Nephron (organoid): ENCODE data around the gene HOOK2.

Experiments
- H3K27ac Mint-ChIP-seq, 3 experiments: 2 replicates each; pipeline ENCODE4 v1.8.0; 2020; ENCODE audit warnings: mixed read lengths in 3 of 3, mild to moderate bottlenecking in 2 of 3, moderate library complexity in 1 of 3
- H3K27me3 Mint-ChIP-seq: 2 replicates; pipeline ENCODE4 v1.8.0; 2021; ENCODE audit warnings: low read depth, mild to moderate bottlenecking, moderate library complexity, mixed read lengths
- H3K36me3 Mint-ChIP-seq: 2 replicates; pipeline ENCODE4 v1.8.0; 2020; ENCODE audit warnings: low read depth, mixed read lengths
- H3K4me1 Mint-ChIP-seq: 2 replicates; pipeline ENCODE4 v1.8.0; 2020; ENCODE audit warnings: mixed read lengths
- H3K4me3 Mint-ChIP-seq, 3 experiments: 2 replicates each; pipeline ENCODE4 v1.8.0; 2020; ENCODE audit warnings: mild to moderate bottlenecking in 3 of 3, mixed read lengths in 3 of 3, moderate library complexity in 2 of 3
- H3K9me3 Mint-ChIP-seq: 2 replicates; pipeline ENCODE4 v1.8.0; 2020; ENCODE audit warnings: mixed read lengths
- TF ChIP-seq, protein P1 (sequence below), 3 experiments: fragments of 200-600 bp; sonication (generic); IDR thresholded peaks; one replicate each; pipeline ENCODE4 v1.5.0; 2021; ENCODE audit warnings: antibody characterized with exemption in 3 of 3; ENCODE audit not compliant: unreplicated experiment in 3 of 3

The HOOK2 gene

GRCh38 chr19:12772323-12772722, 3.0 kb downstream of the HOOK2 start:
- TF ChIP-seq, protein P1, sequence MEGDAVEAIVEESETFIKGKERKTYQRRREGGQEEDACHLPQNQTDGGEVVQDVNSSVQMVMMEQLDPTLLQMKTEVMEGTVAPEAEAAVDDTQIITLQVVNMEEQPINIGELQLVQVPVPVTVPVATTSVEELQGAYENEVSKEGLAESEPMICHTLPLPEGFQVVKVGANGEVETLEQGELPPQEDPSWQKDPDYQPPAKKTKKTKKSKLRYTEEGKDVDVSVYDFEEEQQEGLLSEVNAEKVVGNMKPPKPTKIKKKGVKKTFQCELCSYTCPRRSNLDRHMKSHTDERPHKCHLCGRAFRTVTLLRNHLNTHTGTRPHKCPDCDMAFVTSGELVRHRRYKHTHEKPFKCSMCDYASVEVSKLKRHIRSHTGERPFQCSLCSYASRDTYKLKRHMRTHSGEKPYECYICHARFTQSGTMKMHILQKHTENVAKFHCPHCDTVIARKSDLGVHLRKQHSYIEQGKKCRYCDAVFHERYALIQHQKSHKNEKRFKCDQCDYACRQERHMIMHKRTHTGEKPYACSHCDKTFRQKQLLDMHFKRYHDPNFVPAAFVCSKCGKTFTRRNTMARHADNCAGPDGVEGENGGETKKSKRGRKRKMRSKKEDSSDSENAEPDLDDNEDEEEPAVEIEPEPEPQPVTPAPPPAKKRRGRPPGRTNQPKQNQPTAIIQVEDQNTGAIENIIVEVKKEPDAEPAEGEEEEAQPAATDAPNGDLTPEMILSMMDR (IDR thresholded peaks at IDR 0.05; ENCODE audit: unreplicated experiment in 3 of 3) = no peak

DNA sequence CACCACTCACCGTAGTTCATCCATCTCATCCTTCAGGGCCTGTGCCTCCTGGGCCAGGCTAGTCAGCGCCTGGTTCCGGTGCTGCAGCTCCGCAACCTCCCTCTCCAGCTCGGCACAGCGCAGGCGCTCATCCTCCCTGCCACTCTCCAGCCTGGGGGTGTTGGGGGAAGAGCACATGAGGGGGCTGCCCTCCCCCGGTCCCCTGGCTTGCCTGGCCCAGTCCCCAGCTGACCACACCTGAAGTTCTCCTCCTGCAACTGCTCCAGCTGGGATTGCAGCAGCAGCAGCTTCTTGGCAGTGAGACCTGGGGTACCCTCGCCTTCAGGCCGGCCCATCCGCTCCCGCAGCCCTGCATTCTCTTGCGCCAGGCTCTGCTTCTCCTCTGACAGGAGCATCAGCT, 4.4 kb downstream of the HOOK2 start:
- Mint-ChIP-seq H3K36me3 (peaks cover 4% of the 10 kb centered on the region), H3K27ac (no peak overlapping the region), H3K4me1 (peaks cover 17% of the 10 kb centered on the region), H3K27me3 (peaks cover 4% of the 10 kb centered on the region), H3K9me3 (no peaks in the 10 kb centered on the region), H3K4me3 (no peak overlapping the region)
- TF ChIP-seq, protein P1 (IDR thresholded peaks at IDR 0.05; ENCODE audit: unreplicated experiment in 3 of 3) = no peak

More at GRCh38 chr19:12772323-12772722, 3.0 kb downstream of the HOOK2 start:
- H3K36me3 Mint-ChIP-seq = no peaks in the 10 kb centered on the region
- no peaks in the 10 kb centered on the region for H3K9me3 Mint-ChIP-seq
- no peak overlapping the region for H3K27ac Mint-ChIP-seq
- H3K27me3 Mint-ChIP-seq = peaks cover 4% of the 10 kb centered on the region
- H3K4me1 Mint-ChIP-seq = peaks cover 19% of the 10 kb centered on the region
- no peak overlapping the region for H3K4me3 Mint-ChIP-seq

DNA sequence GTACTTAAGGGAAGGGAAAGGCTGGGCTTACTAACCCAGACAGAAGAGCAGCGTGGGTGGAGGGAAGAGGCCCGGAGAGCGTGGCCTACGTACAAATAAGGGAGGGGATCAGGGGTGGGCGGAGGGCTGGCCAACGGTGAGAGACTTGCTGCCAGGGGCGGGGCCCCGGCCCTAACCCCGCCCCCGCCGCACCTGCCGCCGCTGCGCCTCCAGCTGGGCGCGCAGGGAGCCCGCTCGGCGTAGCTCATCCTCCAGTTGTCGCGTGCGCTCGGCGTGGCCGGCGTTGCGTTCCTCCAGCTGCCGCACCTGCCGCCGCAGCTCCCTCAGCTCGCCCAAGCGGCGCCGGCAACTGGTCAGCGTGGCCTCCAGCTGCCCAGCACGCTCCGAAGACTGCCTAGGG, 5.7 kb downstream of the HOOK2 start:
- peaks cover 4% of the 10 kb centered on the region for H3K27me3 Mint-ChIP-seq
- H3K4me3 Mint-ChIP-seq = peak overlapping the region; percentile 1 to 23 (median 17)

DNA sequence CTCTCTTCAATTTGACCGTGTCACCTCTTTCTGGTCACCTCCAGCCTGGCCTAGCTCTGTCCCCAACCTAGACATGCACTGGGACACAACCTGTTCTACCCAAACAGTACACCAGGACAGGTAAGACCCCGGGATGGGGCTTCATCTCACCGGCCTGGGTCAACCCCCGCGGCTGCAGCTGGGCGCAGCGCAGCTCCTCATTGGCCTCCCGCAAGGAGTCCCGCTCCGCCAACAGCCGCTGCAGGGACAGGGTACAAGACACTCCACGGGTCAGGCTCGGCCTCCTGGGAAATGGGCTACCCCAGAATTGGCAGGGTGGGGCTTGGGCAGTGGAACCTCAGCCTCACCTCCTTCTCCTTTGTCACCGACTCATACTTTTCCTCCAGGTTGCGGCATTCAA, 7.7 kb downstream of the HOOK2 start:
- Mint-ChIP-seq H3K27me3 (peaks cover 4% of the 10 kb centered on the region), H3K36me3 (peaks cover 20% of the 10 kb centered on the region), H3K4me1 (peaks cover 9% of the 10 kb centered on the region), H3K27ac (no peak overlapping the region), H3K9me3 (no peaks in the 10 kb centered on the region), H3K4me3 (no peak overlapping the region)
- TF ChIP-seq, protein P1 (IDR thresholded peaks at IDR 0.05; ENCODE audit: unreplicated experiment in 3 of 3) = no peak

More for the DNA sequence above, 5.7 kb downstream of the HOOK2 start:
- peaks cover 17% of the 10 kb centered on the region for H3K4me1 Mint-ChIP-seq
- peak overlapping the region in 1 of 3 experiments; percentile 38 for H3K27ac Mint-ChIP-seq
- H3K36me3 Mint-ChIP-seq = peaks cover 13% of the 10 kb centered on the region
- no peaks in the 10 kb centered on the region for H3K9me3 Mint-ChIP-seq
- TF ChIP-seq, protein P1 (IDR thresholded peaks at IDR 0.05; ENCODE audit: unreplicated experiment in 3 of 3) = no peak

DNA sequence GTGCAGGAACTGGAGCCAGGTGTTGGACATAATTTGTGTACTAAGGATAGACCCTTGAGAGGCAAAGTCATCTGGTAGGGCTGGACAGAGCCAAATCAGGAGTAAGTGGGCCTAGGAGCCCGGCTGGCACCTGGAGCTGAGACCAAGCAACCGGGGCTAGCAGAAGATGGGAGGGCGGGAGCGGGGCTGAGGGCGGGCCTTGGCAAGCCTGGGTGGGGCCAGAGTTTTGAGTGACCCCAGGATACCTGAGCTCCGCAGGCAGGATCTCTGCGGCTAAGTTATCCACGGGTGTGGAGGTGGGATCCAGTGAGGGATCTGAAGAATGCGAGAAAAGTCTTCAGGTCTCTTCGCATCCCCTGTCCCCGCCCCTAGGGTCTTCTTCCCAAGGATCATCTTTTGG, 8.2 kb downstream of the HOOK2 start:
- Mint-ChIP-seq H3K4me3 (no peak overlapping the region), H3K27me3 (peaks cover 4% of the 10 kb centered on the region), H3K36me3 (peaks cover 20% of the 10 kb centered on the region), H3K9me3 (no peaks in the 10 kb centered on the region), H3K4me1 (peaks cover 9% of the 10 kb centered on the region), H3K27ac (no peak overlapping the region)
- TF ChIP-seq, protein P1 (IDR thresholded peaks at IDR 0.05; ENCODE audit: unreplicated experiment in 3 of 3) = no peak

GRCh38 chr19:12766051-12766521, 9.3 kb downstream of the HOOK2 start:
- Mint-ChIP-seq H3K27ac (no peak overlapping the region), H3K27me3 (peaks cover 4% of the 10 kb centered on the region), H3K4me1 (peaks cover 9% of the 10 kb centered on the region), H3K4me3 (peak overlapping the region; percentile 23 to 74 (median 71)), H3K9me3 (no peaks in the 10 kb centered on the region), H3K36me3 (peaks cover 24% of the 10 kb centered on the region)
- TF ChIP-seq, protein P1 (IDR thresholded peaks at IDR 0.05; ENCODE audit: unreplicated experiment in 3 of 3) = peak; percentile 64 to 67 (median 66)
